ENCODE data around the gene MYOC. TPM values are rescaled to one million over a fixed set of nuclear protein-coding genes. Genes with fewer than 3 reads are reported as not detected.

Gene MYOC
- total RNA-seq, 1 experiment from 2014 or later: not detected

DNA sequence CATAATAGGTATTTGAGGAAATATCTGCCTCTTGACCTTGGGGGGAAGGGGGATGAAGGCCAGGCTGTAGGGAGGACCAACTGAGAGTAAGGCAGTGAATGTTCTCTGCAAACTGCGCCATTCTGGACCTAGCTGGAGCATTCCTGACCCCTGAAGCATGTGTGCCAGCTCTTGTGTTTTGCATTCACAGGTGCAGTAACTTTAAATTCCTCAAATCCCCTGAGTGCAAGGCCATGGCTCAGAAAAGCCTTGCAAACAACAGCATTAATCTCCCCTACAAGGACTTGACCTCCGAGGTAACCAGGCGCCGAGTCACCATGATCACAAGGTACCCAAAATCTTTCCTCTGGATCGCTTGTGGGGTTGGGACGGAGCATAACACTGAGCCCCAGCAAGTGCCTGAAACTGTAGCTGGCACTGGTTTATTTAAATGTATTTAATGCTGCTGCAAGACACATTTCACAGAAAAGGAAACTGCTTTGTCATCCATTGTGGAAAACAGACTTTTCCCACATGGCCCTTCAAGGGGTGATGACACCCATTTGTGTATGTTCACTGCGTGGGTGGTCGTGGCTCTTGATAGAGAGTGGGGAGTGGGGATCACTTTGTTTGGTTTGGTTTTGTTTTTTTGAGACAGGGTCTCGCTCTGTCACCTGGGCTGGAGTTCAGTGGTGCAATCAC, 28.7 kb downstream of the MYOC start:
- POLR2A ChIA-PET: no interaction called here
- no peak for ATAC-seq

DNA sequence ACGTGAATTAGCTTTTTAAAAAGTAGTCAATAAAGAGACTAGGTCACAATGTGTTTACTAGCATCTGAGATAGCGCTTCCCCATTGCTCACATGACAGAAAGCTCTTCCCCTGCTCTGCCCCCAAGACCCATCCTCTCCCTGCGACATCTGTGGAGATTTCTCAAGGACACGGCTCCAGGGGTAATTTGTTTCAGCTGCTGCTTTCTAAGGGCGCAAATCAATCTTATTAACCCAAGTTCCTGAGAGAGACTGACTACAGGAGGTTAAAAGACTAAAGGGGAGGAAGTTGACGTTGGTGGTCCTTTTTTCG, 30.4 kb downstream of the MYOC start, which contains the start of gene MYOCOS:
TSS of gene MYOCOS (plus strand) at position 92 of the 311 bp plus-strand sequence. CDS start 1,641 bp downstream, outside the sequence.
- no peaks in the 10 kb centered on the region for H3K4me1 ChIP-seq (ENCODE audit: control insufficient read depth, insufficient read depth, low read length)
- ChIA-PET POLR2A (no interaction called here), CTCF (interaction anchor here (1.4 kb wide), 1 partner anchor 22 kb away, joined by 3 read pairs; no protein-coding TSS in a partner anchor)
- in situ Hi-C loops (cut with HindIII; ENCODE audit: low pct_unique_long_range_greater_than_20kb, low sequenced_read_pairs) (no loop called here), intact Hi-C loops (cut with micrococcal nuclease; ENCODE audit: unreplicated experiment) (no loop called here)
- no peak within 1 kb of the TSS for H3K27ac ChIP-seq (ENCODE audit: low read length)
- no peak within 1 kb of the TSS for H3K4me3 ChIP-seq (ENCODE audit: low read depth in 2 of 2, low read length in 2 of 2)
- TF ChIP-seq, protein P1, sequence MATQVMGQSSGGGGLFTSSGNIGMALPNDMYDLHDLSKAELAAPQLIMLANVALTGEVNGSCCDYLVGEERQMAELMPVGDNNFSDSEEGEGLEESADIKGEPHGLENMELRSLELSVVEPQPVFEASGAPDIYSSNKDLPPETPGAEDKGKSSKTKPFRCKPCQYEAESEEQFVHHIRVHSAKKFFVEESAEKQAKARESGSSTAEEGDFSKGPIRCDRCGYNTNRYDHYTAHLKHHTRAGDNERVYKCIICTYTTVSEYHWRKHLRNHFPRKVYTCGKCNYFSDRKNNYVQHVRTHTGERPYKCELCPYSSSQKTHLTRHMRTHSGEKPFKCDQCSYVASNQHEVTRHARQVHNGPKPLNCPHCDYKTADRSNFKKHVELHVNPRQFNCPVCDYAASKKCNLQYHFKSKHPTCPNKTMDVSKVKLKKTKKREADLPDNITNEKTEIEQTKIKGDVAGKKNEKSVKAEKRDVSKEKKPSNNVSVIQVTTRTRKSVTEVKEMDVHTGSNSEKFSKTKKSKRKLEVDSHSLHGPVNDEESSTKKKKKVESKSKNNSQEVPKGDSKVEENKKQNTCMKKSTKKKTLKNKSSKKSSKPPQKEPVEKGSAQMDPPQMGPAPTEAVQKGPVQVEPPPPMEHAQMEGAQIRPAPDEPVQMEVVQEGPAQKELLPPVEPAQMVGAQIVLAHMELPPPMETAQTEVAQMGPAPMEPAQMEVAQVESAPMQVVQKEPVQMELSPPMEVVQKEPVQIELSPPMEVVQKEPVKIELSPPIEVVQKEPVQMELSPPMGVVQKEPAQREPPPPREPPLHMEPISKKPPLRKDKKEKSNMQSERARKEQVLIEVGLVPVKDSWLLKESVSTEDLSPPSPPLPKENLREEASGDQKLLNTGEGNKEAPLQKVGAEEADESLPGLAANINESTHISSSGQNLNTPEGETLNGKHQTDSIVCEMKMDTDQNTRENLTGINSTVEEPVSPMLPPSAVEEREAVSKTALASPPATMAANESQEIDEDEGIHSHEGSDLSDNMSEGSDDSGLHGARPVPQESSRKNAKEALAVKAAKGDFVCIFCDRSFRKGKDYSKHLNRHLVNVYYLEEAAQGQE (IDR thresholded peaks at IDR 0.05; ENCODE audit: insufficient read depth in 1 of 2, low read depth in 2 of 2, low read length in 1 of 2): no peak
- no peak for TF ChIP-seq POLR2AphosphoS5 (IDR thresholded peaks at IDR 0.05; ENCODE audit: low read depth, low read length)
- TF ChIP-seq, protein P2, sequence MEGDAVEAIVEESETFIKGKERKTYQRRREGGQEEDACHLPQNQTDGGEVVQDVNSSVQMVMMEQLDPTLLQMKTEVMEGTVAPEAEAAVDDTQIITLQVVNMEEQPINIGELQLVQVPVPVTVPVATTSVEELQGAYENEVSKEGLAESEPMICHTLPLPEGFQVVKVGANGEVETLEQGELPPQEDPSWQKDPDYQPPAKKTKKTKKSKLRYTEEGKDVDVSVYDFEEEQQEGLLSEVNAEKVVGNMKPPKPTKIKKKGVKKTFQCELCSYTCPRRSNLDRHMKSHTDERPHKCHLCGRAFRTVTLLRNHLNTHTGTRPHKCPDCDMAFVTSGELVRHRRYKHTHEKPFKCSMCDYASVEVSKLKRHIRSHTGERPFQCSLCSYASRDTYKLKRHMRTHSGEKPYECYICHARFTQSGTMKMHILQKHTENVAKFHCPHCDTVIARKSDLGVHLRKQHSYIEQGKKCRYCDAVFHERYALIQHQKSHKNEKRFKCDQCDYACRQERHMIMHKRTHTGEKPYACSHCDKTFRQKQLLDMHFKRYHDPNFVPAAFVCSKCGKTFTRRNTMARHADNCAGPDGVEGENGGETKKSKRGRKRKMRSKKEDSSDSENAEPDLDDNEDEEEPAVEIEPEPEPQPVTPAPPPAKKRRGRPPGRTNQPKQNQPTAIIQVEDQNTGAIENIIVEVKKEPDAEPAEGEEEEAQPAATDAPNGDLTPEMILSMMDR (IDR thresholded peaks at IDR 0.05): no peak
- no peak for TF ChIP-seq TCF7L2 (IDR thresholded peaks at IDR 0.05; ENCODE audit: low read depth, low read length)
- no TSS peak for BruUV-seq (replicated peaks)
- DNase-seq (ENCODE audit: low read depth, low spot score) (no peak), ATAC-seq (no peak)
- no peaks in the 10 kb centered on the region for H3K36me3 ChIP-seq (ENCODE audit: control insufficient read depth, insufficient read depth, low read length)
- H3K9me3 ChIP-seq (ENCODE audit: control insufficient read depth, insufficient read depth, low read depth, low read length): no peaks in the 10 kb centered on the region
- H3K27me3 ChIP-seq (ENCODE audit: control insufficient read depth, insufficient read depth, low read length): no peaks in the 10 kb centered on the region

More for the DNA sequence above, 28.7 kb downstream of the MYOC start:
- Histone ChIP-seq H3K36me3 (ENCODE audit: control insufficient read depth, insufficient read depth, low read length) (no peaks in the 10 kb centered on the region), H3K9me3 (ENCODE audit: control insufficient read depth, insufficient read depth, low read depth, low read length) (no peaks in the 10 kb centered on the region), H3K27ac (ENCODE audit: low read length) (no peak overlapping the region), H3K4me1 (ENCODE audit: control insufficient read depth, insufficient read depth, low read length) (no peaks in the 10 kb centered on the region), H3K27me3 (ENCODE audit: control insufficient read depth, insufficient read depth, low read length) (no peaks in the 10 kb centered on the region), H3K4me3 (ENCODE audit: low read depth in 2 of 2, low read length in 2 of 2) (no peak overlapping the region)
- BruUV-seq (replicated peaks): no TSS peak
- intact Hi-C loops (cut with micrococcal nuclease; ENCODE audit: unreplicated experiment) (no loop called here), in situ Hi-C loops (cut with HindIII; ENCODE audit: low pct_unique_long_range_greater_than_20kb, low sequenced_read_pairs) (no loop called here)
- TF ChIP-seq POLR2AphosphoS5 (IDR thresholded peaks at IDR 0.05; ENCODE audit: low read depth, low read length): no peak
- TF ChIP-seq, protein P1 (IDR thresholded peaks at IDR 0.05; ENCODE audit: insufficient read depth in 1 of 2, low read depth in 2 of 2, low read length in 1 of 2): no peak
- no peak for TF ChIP-seq TCF7L2 (IDR thresholded peaks at IDR 0.05; ENCODE audit: low read depth, low read length)
- no peak for TF ChIP-seq SIN3A (IDR thresholded peaks at IDR 0.05; ENCODE audit: borderline replicate concordance, insufficient read depth, low read depth, low read length)
- TF ChIP-seq, protein P2 (IDR thresholded peaks at IDR 0.05): no peak
- no peak for DNase-seq (ENCODE audit: low read depth, low spot score)
- CTCF ChIA-PET: interaction anchor here (0.6 kb wide), 1 partner anchor 89 kb away, joined by 3 read pairs; no protein-coding TSS in a partner anchor
